Measurements from ENCODE around the gene MEA1. TPM values are rescaled to one million over a fixed set of nuclear protein-coding genes. Genes with fewer than 3 reads are reported as not detected.
A peak's percentile ranks its signal among the peaks of the same experiment; 100 is the strongest.

MEA1 gene
- total RNA-seq, 2 experiments from 2014 or later: 67.9 to 70.7 TPM

DNA sequence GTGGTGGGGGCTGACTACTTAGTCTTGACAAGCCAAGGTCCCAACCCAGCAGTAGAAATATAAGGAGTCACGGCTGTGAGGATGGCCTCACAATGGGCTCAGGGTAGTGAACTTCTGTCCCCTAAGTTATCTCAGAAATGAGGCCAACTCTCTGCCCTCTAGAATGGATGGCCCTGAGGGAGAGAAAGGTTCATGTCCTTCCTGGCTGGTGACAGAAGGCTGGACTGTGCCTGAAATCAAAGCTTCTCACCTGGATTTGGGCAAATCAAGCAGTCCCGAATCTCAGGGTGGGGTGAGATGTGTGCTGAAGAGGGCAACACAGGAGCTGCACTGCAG, 20.4 kb upstream of the MEA1 start:
- no peak for DNase-seq (ENCODE audit: low spot score)
- no peak overlapping the region for H3K27ac ChIP-seq (ENCODE audit: low read depth, low read length, poor library complexity, severe bottlenecking)
- no peaks in the 10 kb centered on the region for H3K79me2 ChIP-seq (ENCODE audit: insufficient read depth, low read depth, low read length)
- no peak overlapping the region for H3K4me3 ChIP-seq (ENCODE audit: low read depth, low read length, poor library complexity, severe bottlenecking)
- TF ChIP-seq CTCF (conservative IDR thresholded peaks at IDR 0.05; ENCODE audit: low read length) (no peak), EZH2phosphoT487 (IDR thresholded peaks at IDR 0.05; ENCODE audit: borderline replicate concordance, low read depth, low read length) (no peak)
- ChIA-PET CTCF (ENCODE audit: unreplicated experiment) (no interaction called here), POLR2A (interaction anchor here (1.3 kb wide), 1 partner anchor 13 kb away, joined by 5 read pairs; the partner anchor contains the start of gene RRP36)
- no peaks in the 10 kb centered on the region for H3K9me3 ChIP-seq (ENCODE audit: low read length)
- H2AFZ ChIP-seq (ENCODE audit: low read length): no peak overlapping the region
- no peaks in the 10 kb centered on the region for H3K9me2 ChIP-seq (ENCODE audit: insufficient read depth, low read length)
- no peak overlapping the region for H3K4me2 ChIP-seq (ENCODE audit: low read length)
- H3K36me3 ChIP-seq (ENCODE audit: insufficient read depth, low read length): peaks cover 73% of the 10 kb centered on the region
- no TSS peak for BruUV-seq (replicated peaks)
- no peaks in the 10 kb centered on the region for H4K20me1 ChIP-seq (ENCODE audit: insufficient read depth, low read length)
- intact Hi-C loops (cut with micrococcal nuclease; ENCODE audit: unreplicated experiment): no loop called here
- no peaks in the 10 kb centered on the region for H3K4me1 ChIP-seq (ENCODE audit: insufficient read depth, low read length, poor library complexity, severe bottlenecking)

DNA sequence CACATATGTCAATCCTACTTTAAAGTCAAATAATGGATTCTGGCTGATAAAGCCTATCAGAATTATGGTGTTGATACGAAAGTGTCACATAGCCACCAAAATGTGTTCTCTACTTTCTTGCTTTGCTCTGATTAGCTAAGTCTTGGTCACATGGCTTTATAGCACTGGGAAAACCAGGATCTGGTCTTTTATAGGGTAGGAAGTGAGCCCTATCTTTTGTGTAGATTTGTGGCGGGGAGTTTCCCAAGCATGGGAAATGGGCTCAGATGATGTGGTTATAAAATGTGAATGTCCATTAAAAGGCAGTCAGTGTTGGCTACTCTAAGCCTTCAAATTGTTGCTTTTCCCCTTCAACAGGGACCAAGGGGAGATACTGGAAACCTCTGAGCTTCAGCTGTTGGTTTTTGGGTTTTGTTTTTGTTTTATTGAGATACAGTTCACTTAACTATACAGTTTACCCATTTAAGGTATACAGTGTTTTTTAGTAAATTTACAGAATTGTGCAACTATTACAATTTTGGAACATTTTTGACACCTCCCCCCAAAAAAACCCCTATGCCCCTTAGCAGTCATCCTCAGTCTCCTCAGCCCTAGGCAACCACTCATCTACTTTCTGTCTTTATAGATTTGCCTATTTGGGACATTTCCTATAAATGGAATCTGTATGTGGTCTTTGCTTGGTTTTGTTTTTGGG, 19.9 kb upstream of the MEA1 start:
- no peak overlapping the region for H2AFZ ChIP-seq (ENCODE audit: low read length)
- no peak for DNase-seq (ENCODE audit: low spot score)
- no peak overlapping the region for H3K4me2 ChIP-seq (ENCODE audit: low read length)
- CTCF ChIA-PET (ENCODE audit: unreplicated experiment): interaction anchor here (1.1 kb wide), 1 partner anchor 140 kb away, joined by 8 read pairs; no protein-coding TSS in a partner anchor
- H3K4me1 ChIP-seq (ENCODE audit: insufficient read depth, low read length, poor library complexity, severe bottlenecking): no peaks in the 10 kb centered on the region
- intact Hi-C loops (cut with micrococcal nuclease; ENCODE audit: unreplicated experiment): no loop called here
- H3K9me2 ChIP-seq (ENCODE audit: insufficient read depth, low read length): no peaks in the 10 kb centered on the region
- no peaks in the 10 kb centered on the region for H4K20me1 ChIP-seq (ENCODE audit: insufficient read depth, low read length)
- POLR2A ChIA-PET: interaction anchor here (1.3 kb wide), 1 partner anchor 13 kb away, joined by 5 read pairs; the partner anchor contains the start of gene RRP36
- H3K27ac ChIP-seq (ENCODE audit: low read depth, low read length, poor library complexity, severe bottlenecking): no peak overlapping the region
- TF ChIP-seq EZH2phosphoT487 (IDR thresholded peaks at IDR 0.05; ENCODE audit: borderline replicate concordance, low read depth, low read length): no peak
- no peak for TF ChIP-seq CTCF (conservative IDR thresholded peaks at IDR 0.05; ENCODE audit: low read length)
- H3K36me3 ChIP-seq (ENCODE audit: insufficient read depth, low read length): peaks cover 73% of the 10 kb centered on the region
- H3K4me3 ChIP-seq (ENCODE audit: low read depth, low read length, poor library complexity, severe bottlenecking): no peak overlapping the region
- BruUV-seq (replicated peaks): TSS peak; percentile 45
- H3K79me2 ChIP-seq (ENCODE audit: insufficient read depth, low read depth, low read length): no peaks in the 10 kb centered on the region
- H3K9me3 ChIP-seq (ENCODE audit: low read length): no peaks in the 10 kb centered on the region

GRCh38 chr6:43032326-43032725, 18.6 kb upstream of the MEA1 start:
- DNase-seq (ENCODE audit: low spot score): no peak
- no peaks in the 10 kb centered on the region for H3K4me1 ChIP-seq (ENCODE audit: insufficient read depth, low read length, poor library complexity, severe bottlenecking)
- no peak overlapping the region for H3K4me3 ChIP-seq (ENCODE audit: low read depth, low read length, poor library complexity, severe bottlenecking)
- H3K9me2 ChIP-seq (ENCODE audit: insufficient read depth, low read length): no peaks in the 10 kb centered on the region
- H3K4me2 ChIP-seq (ENCODE audit: low read length): no peak overlapping the region
- no peak for TF ChIP-seq CTCF (conservative IDR thresholded peaks at IDR 0.05; ENCODE audit: low read length)
- TF ChIP-seq EZH2phosphoT487 (IDR thresholded peaks at IDR 0.05; ENCODE audit: borderline replicate concordance, low read depth, low read length): no peak
- no peaks in the 10 kb centered on the region for H4K20me1 ChIP-seq (ENCODE audit: insufficient read depth, low read length)
- H2AFZ ChIP-seq (ENCODE audit: low read length): no peak overlapping the region
- H3K9me3 ChIP-seq (ENCODE audit: low read length): no peaks in the 10 kb centered on the region
- intact Hi-C loops (cut with micrococcal nuclease; ENCODE audit: unreplicated experiment): no loop called here
- peaks cover 77% of the 10 kb centered on the region for H3K36me3 ChIP-seq (ENCODE audit: insufficient read depth, low read length)
- ChIA-PET CTCF (ENCODE audit: unreplicated experiment) (interaction anchor here (1.1 kb wide), 1 partner anchor 142 kb away, joined by 8 read pairs; no protein-coding TSS in a partner anchor), POLR2A (no interaction called here)
- no peak overlapping the region for H3K27ac ChIP-seq (ENCODE audit: low read depth, low read length, poor library complexity, severe bottlenecking)
- no peaks in the 10 kb centered on the region for H3K79me2 ChIP-seq (ENCODE audit: insufficient read depth, low read depth, low read length)
- BruUV-seq (replicated peaks): no TSS peak

All from OCI-LY7 (cell line).